Measurements from ENCODE around the gene BCL2.

Gene BCL2

DNA sequence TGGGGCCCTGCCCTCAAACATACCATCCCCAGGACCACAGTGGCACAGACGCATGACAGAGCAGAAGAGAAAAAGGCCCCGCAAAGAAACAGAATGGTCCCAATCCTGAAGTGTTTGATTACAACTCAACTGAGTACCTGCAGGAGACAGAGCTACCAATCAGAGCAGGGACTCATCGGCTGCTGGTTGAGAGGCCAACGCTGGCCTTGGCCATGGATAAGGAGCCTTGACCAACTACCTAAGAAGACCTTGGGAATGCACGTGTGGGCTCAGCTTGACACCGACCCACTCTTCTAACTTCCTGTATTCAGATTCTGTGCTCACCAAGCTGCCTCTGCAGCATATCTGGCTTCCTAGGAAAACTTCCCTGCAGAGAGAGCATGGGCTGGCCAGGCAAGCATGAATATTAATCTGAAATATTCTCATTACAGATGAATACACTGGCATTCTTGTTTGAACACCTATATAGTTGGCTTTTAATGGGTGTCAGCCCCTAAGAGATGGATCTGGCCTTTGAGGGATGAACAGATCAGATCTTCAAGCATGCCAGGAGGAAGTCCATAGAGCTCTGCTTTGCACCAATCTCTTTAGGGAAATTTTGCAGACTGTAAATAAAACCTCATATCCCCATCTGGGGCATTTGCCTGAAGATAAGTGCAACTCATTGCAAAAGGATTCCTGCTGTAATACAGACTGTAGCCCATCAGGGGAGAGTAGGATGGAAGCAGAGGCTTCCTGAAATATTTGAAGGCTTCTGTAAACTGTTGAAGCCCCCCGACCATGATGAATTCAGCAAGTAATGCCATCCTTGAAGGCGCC lies 135.4 kb downstream of the BCL2 start:
- no peak overlapping the region for H3K27ac ChIP-seq
- DNase-seq (ENCODE audit: low read depth, low spot score): no peak
- no peaks in the 10 kb centered on the region for H3K9me3 ChIP-seq (ENCODE audit: low read depth, low read length)
- no peak for TF ChIP-seq EZH2 (IDR thresholded peaks at IDR 0.05)
- no peak for TF ChIP-seq FOXP2 (optimal IDR thresholded peaks at IDR 0.05; ENCODE audit: control extremely low read depth, extremely low read length, insufficient read depth)
- no peak for TF ChIP-seq POLR2AphosphoS5 (IDR thresholded peaks at IDR 0.05; ENCODE audit: borderline replicate concordance, low read depth, low read length)
- H3K9ac ChIP-seq (ENCODE audit: insufficient read length): no peak overlapping the region
- H3K36me3 ChIP-seq (ENCODE audit: insufficient read depth, low read length): no peaks in the 10 kb centered on the region
- H3K4me3 ChIP-seq: no peak overlapping the region

DNA sequence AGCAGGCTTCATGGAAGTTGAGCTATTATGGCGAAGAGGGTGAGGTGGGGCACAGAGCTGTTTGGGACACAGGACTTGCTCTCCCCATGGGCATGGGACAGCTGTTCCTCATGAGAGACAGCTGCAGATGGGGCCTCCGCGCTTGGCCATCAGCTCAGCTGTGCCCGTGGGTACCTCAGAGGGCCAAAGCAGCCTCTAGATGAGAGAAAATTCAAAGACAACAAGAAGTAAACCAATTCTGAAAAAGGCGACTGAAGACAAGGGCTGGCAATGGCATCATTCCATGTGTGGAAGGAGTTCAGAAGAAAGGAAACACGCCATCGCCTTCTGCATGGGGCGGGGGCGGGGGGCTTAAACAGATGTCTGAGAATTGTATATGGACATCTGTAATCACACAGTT lies 136.2 kb downstream of the BCL2 start:
- DNase-seq (ENCODE audit: low read depth, low spot score): no peak
- H3K36me3 ChIP-seq (ENCODE audit: insufficient read depth, low read length): no peaks in the 10 kb centered on the region
- TF ChIP-seq FOXP2 (optimal IDR thresholded peaks at IDR 0.05; ENCODE audit: control extremely low read depth, extremely low read length, insufficient read depth): no peak
- TF ChIP-seq POLR2AphosphoS5 (IDR thresholded peaks at IDR 0.05; ENCODE audit: borderline replicate concordance, low read depth, low read length): no peak
- TF ChIP-seq EZH2 (IDR thresholded peaks at IDR 0.05): no peak
- H3K27ac ChIP-seq: no peak overlapping the region
- no peak overlapping the region for H3K4me3 ChIP-seq
- H3K9ac ChIP-seq (ENCODE audit: insufficient read length): no peak overlapping the region
- H3K9me3 ChIP-seq (ENCODE audit: low read depth, low read length): no peaks in the 10 kb centered on the region

DNA sequence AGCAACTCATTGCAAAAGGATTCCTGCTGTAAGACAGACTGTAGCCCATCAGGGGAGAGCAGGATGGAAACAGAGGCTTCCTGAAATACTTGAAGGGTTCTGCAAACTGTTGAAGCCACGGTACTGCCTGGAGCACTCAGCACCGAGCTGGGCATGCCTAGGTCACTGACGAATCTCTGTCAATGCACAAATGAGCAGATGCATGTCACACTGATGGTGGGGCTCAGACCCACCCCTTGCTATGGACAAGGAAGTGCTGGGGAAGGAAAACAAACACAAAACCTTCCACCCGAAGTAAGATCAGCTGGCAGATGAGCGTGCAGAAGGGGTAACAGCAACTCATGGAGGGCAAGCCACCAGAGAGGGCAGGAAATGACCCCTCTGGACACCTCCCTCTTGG lies 136.7 kb downstream of the BCL2 start:
- no peak overlapping the region for H3K9ac ChIP-seq (ENCODE audit: insufficient read length)
- no peaks in the 10 kb centered on the region for H3K36me3 ChIP-seq (ENCODE audit: insufficient read depth, low read length)
- no peak for DNase-seq (ENCODE audit: low read depth, low spot score)
- no peak for TF ChIP-seq EZH2 (IDR thresholded peaks at IDR 0.05)
- no peak for TF ChIP-seq FOXP2 (optimal IDR thresholded peaks at IDR 0.05; ENCODE audit: control extremely low read depth, extremely low read length, insufficient read depth)
- no peak for TF ChIP-seq POLR2AphosphoS5 (IDR thresholded peaks at IDR 0.05; ENCODE audit: borderline replicate concordance, low read depth, low read length)
- H3K4me3 ChIP-seq: 0 out of 2 replicates have a peak overlapping the region, but pooled peaks have one; percentile 30
- no peak overlapping the region for H3K27ac ChIP-seq
- H3K9me3 ChIP-seq (ENCODE audit: low read depth, low read length): no peaks in the 10 kb centered on the region

DNA sequence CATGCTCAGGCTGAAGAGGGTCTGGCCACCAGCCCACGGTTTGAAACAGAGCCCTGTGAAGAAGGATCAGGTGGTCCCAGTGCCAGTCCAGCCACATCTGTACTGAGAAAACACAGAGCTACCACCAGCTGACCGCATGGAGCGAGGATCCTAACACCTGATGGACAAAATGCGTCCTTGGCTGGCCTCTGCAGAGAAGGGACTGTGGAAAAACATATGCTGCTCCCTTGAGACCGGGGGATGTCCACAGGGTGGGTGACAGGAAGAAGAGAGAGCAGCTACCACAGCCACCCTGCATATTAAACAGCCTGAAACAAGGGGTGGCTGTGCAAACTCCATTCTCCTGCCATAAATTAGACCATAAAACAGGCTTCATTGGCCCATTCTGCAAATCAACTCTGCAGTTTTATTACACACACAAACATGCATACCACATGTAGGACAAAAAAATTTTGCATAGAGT lies 137.2 kb downstream of the BCL2 start:
- Histone ChIP-seq H3K36me3 (ENCODE audit: insufficient read depth, low read length) (no peaks in the 10 kb centered on the region), H3K27ac (no peak overlapping the region), H3K4me3 (0 out of 2 replicates have a peak overlapping the region, but pooled peaks have one; percentile 30), H3K9me3 (ENCODE audit: low read depth, low read length) (no peaks in the 10 kb centered on the region), H3K9ac (ENCODE audit: insufficient read length) (no peak overlapping the region)
- TF ChIP-seq EZH2 (IDR thresholded peaks at IDR 0.05): no peak
- TF ChIP-seq POLR2AphosphoS5 (IDR thresholded peaks at IDR 0.05; ENCODE audit: borderline replicate concordance, low read depth, low read length): no peak
- DNase-seq (ENCODE audit: low read depth, low spot score): no peak

DNA sequence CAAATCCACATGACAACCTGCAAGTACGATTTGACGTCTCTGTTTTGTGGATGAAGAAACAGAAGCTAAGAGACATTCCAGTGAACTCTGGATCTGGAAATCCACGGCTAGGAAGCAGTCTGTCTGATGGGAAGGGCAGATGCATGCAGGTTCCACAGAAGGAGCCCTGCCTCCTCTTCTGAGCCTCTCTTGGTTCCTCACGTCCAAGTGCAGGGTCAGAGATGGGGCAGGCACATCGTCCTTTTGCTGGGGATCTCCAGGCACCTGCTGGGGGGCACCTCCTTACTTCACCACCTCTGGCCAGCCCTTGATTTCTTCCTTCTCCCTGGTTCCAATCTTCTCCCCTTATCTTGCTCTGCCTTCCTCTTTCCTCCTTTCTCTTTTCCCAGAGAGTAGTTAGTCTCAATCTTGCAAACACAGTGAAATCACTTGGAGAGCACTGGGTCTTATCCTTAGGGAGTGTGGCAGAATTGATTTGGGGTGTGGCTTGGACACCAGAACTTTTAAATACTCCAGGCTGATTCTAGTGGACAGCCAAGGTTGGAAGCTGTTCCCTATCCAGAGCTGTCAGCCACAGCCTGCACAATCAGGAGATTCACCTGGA lies 137.8 kb downstream of the BCL2 start:
- TF ChIP-seq FOXP2 (optimal IDR thresholded peaks at IDR 0.05; ENCODE audit: control extremely low read depth, extremely low read length, insufficient read depth) (no peak), POLR2AphosphoS5 (IDR thresholded peaks at IDR 0.05; ENCODE audit: borderline replicate concordance, low read depth, low read length) (no peak), EZH2 (IDR thresholded peaks at IDR 0.05) (no peak)
- H3K36me3 ChIP-seq (ENCODE audit: insufficient read depth, low read length): no peaks in the 10 kb centered on the region
- no peak overlapping the region for H3K4me3 ChIP-seq
- H3K9me3 ChIP-seq (ENCODE audit: low read depth, low read length): no peaks in the 10 kb centered on the region
- H3K9ac ChIP-seq (ENCODE audit: insufficient read length): no peak overlapping the region
- no peak overlapping the region for H3K27ac ChIP-seq
- DNase-seq (ENCODE audit: low read depth, low spot score): no peak

DNA sequence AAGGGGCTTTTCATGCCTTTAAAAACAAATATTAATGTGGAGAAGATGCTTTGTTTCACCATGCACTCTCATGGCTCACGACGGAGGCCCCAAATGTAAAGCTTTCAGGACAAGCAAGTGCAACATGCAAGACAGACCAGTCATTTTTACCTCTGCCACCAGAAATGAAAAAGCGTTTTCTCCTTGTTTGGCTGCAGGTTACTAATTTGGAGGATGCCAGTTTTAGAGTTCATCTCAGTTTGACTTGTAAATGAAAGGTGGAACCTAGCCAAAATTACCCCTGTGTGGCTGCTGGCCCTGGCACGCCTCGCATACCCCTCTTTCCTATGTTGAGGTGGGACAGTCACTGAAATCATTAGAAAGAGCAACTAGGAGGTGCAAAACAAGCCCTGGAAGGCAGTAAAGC lies 138.6 kb downstream of the BCL2 start:
- Histone ChIP-seq H3K4me3 (no peak overlapping the region), H3K27ac (no peak overlapping the region), H3K9ac (ENCODE audit: insufficient read length) (no peak overlapping the region), H3K36me3 (ENCODE audit: insufficient read depth, low read length) (no peaks in the 10 kb centered on the region), H3K9me3 (ENCODE audit: low read depth, low read length) (no peaks in the 10 kb centered on the region)
- no peak for DNase-seq (ENCODE audit: low read depth, low spot score)
- TF ChIP-seq POLR2AphosphoS5 (IDR thresholded peaks at IDR 0.05; ENCODE audit: borderline replicate concordance, low read depth, low read length): no peak
- TF ChIP-seq FOXP2 (optimal IDR thresholded peaks at IDR 0.05; ENCODE audit: control extremely low read depth, extremely low read length, insufficient read depth): no peak
- no peak for TF ChIP-seq EZH2 (IDR thresholded peaks at IDR 0.05)

DNA sequence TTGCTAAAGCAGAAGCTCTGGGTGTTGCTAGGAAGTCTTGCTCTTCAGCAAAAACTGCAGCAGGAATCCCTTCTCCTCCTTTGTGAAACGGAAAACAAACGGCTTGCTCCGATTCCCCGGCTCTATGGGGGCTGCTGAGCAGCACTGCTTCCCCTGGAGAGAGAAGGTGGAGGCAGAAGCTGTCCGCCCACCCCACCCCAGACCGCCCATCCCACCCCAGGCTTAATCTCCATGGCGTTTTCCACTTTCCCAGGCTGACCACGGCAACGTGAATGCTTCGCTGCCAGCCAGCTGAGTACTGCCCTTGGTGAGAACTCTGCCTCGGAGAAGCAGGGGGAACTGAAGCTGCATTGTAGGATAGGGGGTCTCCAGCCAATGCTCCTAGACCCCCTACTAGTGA lies 139.2 kb downstream of the BCL2 start:
- H3K4me3 ChIP-seq: no peak overlapping the region
- no peak overlapping the region for H3K9ac ChIP-seq (ENCODE audit: insufficient read length)
- H3K36me3 ChIP-seq (ENCODE audit: insufficient read depth, low read length): no peaks in the 10 kb centered on the region
- no peaks in the 10 kb centered on the region for H3K9me3 ChIP-seq (ENCODE audit: low read depth, low read length)
- TF ChIP-seq POLR2AphosphoS5 (IDR thresholded peaks at IDR 0.05; ENCODE audit: borderline replicate concordance, low read depth, low read length): no peak
- no peak for TF ChIP-seq FOXP2 (optimal IDR thresholded peaks at IDR 0.05; ENCODE audit: control extremely low read depth, extremely low read length, insufficient read depth)
- no peak for TF ChIP-seq EZH2 (IDR thresholded peaks at IDR 0.05)
- DNase-seq (ENCODE audit: low read depth, low spot score): no peak
- no peak overlapping the region for H3K27ac ChIP-seq

DNA sequence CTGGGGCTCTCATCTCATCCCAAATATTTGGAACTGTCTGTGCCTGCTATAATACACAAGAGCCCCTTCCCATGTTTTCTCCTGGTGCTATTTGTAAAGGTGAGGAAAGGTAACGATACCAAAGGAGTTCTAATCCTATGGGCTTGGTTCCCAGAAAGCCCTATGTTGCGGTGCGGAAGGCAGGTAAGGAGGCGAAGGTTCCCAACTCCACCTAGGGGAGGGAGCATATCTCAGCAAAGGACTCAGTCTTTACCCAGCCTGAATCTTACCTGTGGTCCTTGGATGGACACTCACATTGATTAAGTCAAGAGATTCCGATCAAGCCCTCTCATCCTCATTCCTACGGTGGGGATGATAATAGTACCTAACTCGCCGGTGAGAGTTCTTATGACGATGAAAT lies 140.1 kb downstream of the BCL2 start:
- Histone ChIP-seq H3K9ac (ENCODE audit: insufficient read length) (no peak overlapping the region), H3K9me3 (ENCODE audit: low read depth, low read length) (no peaks in the 10 kb centered on the region), H3K4me3 (no peak overlapping the region), H3K36me3 (ENCODE audit: insufficient read depth, low read length) (no peaks in the 10 kb centered on the region), H3K27ac (no peak overlapping the region)
- no peak for DNase-seq (ENCODE audit: low read depth, low spot score)
- TF ChIP-seq FOXP2 (optimal IDR thresholded peaks at IDR 0.05; ENCODE audit: control extremely low read depth, extremely low read length, insufficient read depth): no peak

Measured in SK-N-MC (cell line).